GM12878 (cell line): ENCODE results near the gene PRKCE. TPM values are rescaled to one million over a fixed set of nuclear protein-coding genes. Genes with fewer than 3 reads are reported as not detected.

Experiments used
- REST ChIP-seq: IDR thresholded peaks from 2 replicates; pipeline ENCODE4 v1.6.1; 2012; ENCODE audit warnings: mild to moderate bottlenecking, low read depth, low read length
- polyA plus RNA-seq, 11 experiments: library from polyadenylated mRNA; depleted of rRNA in 4 of 11; unstranded in 6 of 11; stranded (reverse) in 5 of 11; fragments of >200 nt; fragmentation: Nextera tagmentation in 4 of 11; fragmentation: Illumina TruSeq in 1 of 11; extraction: Ambion mirVana in 4 of 11; extraction: Trizol in 1 of 11; gene quantifications; 1 replicate in 1 of 11; 2 replicates in 10 of 11; pipeline versions ENCODE4 v1.2.1 to v1.2.3, GENCODE V29; 2011 to 2016; ENCODE audit warnings: inconsistent platforms in 2 of 11, missing spikeins in 2 of 11, low read depth in 1 of 11
- total RNA-seq, 4 experiments: library from RNA; depleted of rRNA in 3 of 4; stranded (reverse); fragments of >200 nt in 3 of 4; fragmentation: Illumina TruSeq in 1 of 4; extraction: Trizol in 1 of 4; gene quantifications; 2 replicates each; pipeline versions ENCODE4 v1.2.1 to v1.2.3, GENCODE V29; 2013 to 2021
- TF ChIP-seq, protein P1 (sequence below): IDR thresholded peaks from 2 replicates; pipeline ENCODE4 v1.6.1; 2011; ENCODE audit warnings: low read depth, mild to moderate bottlenecking, low read length, moderate library complexity, borderline replicate concordance; ENCODE audit errors: extremely low read depth
- TF ChIP-seq, protein P2 (sequence below): fragments of 450-650 bp; IDR thresholded peaks from 2 replicates; pipeline ENCODE4 v1.6.1; 2017; ENCODE audit warnings: mild to moderate bottlenecking, moderate library complexity

Gene PRKCE
- total and polyA plus RNA-seq, 10 of the 15 experiments (the other 5 are each of a cell fraction or from before 2014, with no cell fraction given), result 2.6 to 28.2 (median 11.3) TPM

GRCh38 chr2:45741161-45741850 lies 89.8 kb downstream of the PRKCE start (continued):
- TF ChIP-seq, protein P1, sequence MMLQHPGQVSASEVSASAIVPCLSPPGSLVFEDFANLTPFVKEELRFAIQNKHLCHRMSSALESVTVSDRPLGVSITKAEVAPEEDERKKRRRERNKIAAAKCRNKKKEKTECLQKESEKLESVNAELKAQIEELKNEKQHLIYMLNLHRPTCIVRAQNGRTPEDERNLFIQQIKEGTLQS, result no peak
- TF ChIP-seq, protein P2, sequence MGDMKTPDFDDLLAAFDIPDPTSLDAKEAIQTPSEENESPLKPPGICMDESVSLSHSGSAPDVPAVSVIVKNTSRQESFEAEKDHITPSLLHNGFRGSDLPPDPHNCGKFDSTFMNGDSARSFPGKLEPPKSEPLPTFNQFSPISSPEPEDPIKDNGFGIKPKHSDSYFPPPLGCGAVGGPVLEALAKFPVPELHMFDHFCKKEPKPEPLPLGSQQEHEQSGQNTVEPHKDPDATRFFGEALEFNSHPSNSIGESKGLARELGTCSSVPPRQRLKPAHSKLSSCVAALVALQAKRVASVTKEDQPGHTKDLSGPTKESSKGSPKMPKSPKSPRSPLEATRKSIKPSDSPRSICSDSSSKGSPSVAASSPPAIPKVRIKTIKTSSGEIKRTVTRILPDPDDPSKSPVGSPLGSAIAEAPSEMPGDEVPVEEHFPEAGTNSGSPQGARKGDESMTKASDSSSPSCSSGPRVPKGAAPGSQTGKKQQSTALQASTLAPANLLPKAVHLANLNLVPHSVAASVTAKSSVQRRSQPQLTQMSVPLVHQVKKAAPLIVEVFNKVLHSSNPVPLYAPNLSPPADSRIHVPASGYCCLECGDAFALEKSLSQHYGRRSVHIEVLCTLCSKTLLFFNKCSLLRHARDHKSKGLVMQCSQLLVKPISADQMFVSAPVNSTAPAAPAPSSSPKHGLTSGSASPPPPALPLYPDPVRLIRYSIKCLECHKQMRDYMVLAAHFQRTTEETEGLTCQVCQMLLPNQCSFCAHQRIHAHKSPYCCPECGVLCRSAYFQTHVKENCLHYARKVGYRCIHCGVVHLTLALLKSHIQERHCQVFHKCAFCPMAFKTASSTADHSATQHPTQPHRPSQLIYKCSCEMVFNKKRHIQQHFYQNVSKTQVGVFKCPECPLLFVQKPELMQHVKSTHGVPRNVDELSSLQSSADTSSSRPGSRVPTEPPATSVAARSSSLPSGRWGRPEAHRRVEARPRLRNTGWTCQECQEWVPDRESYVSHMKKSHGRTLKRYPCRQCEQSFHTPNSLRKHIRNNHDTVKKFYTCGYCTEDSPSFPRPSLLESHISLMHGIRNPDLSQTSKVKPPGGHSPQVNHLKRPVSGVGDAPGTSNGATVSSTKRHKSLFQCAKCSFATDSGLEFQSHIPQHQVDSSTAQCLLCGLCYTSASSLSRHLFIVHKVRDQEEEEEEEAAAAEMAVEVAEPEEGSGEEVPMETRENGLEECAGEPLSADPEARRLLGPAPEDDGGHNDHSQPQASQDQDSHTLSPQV, result no peak
- TF ChIP-seq REST, result no peak
